Endothelial cell of umbilical vein (primary cell): ENCODE data around the gene DGKG.

Source experiments
- CTCF ChIP-seq, 2 donors: IDR thresholded peaks; 1 replicate in 1 of 2; 2 replicates in 1 of 2; pipeline ENCODE4 v1.5.1; 2011; ENCODE audit warnings: low read length in 2 of 2, mild to moderate bottlenecking in 2 of 2, moderate library complexity in 2 of 2, control low read depth in 1 of 2, inconsistent platforms in 1 of 2, low read depth in 1 of 2; ENCODE audit not compliant: insufficient read depth in 1 of 2; ENCODE audit errors: extremely low read depth in 1 of 2
- EZH2 ChIP-seq: IDR thresholded peaks from 2 replicates; pipeline ENCODE4 v1.6.1; 2012; ENCODE audit warnings: borderline replicate concordance, low read depth, mild to moderate bottlenecking, moderate library complexity, low read length, inconsistent platforms; ENCODE audit not compliant: severe bottlenecking
- FOS ChIP-seq: IDR thresholded peaks from 2 replicates; pipeline ENCODE4 v1.6.1; 2011; ENCODE audit warnings: mild to moderate bottlenecking, low read length, moderate library complexity, borderline replicate concordance; ENCODE audit not compliant: insufficient read depth
- JUN ChIP-seq: IDR thresholded peaks from 2 replicates; pipeline ENCODE4 v1.6.1; 2011; ENCODE audit warnings: borderline replicate concordance, low read depth; ENCODE audit not compliant: insufficient read length, insufficient read depth
- MYC ChIP-seq: IDR thresholded peaks from one replicate; pipeline ENCODE4 v1.6.1; 2011; ENCODE audit warnings: mild to moderate bottlenecking, low read depth, low read length
- POLR2A ChIP-seq: IDR thresholded peaks from 2 replicates; pipeline ENCODE4 v1.6.1; 2012; ENCODE audit warnings: low read depth, mild to moderate bottlenecking, control low read depth, low read length
- POLR2AphosphoS5 ChIP-seq: IDR thresholded peaks from 2 replicates; pipeline ENCODE4 v1.6.1; 2012; ENCODE audit warnings: low read depth, mild to moderate bottlenecking, control low read depth, low read length, moderate library complexity; ENCODE audit not compliant: insufficient read depth
- TF ChIP-seq, protein P1 (sequence below): IDR thresholded peaks from 2 replicates; pipeline ENCODE4 v1.6.1; 2011; ENCODE audit not compliant: insufficient read depth, insufficient read length

- TF ChIP-seq MYC (no peak), EZH2 (no peak), CTCF (IDR thresholded peaks at IDR 0.05; ENCODE audit: extremely low read depth in 1 of 2, insufficient read depth in 1 of 2, low read depth in 1 of 2, low read length in 2 of 2) (no peak), POLR2A (no peak), FOS (no peak), JUN (no peak), POLR2AphosphoS5 (no peak)
- TF ChIP-seq, protein P1, sequence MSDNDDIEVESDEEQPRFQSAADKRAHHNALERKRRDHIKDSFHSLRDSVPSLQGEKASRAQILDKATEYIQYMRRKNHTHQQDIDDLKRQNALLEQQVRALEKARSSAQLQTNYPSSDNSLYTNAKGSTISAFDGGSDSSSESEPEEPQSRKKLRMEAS, result no peak
Observed at GRCh38 chr3:186273586-186273985, 88.4 kb downstream of the DGKG start.
